Panc1 (cell line): ENCODE data around the gene KAZN. TPM values are rescaled to one million over a fixed set of nuclear protein-coding genes. Genes with fewer than 3 reads are reported as not detected.

Experiments
- ATAC-seq: fragments of 200-7000 bp; cut with Tn5 transposase; 2 replicates; pipeline ENCODE4 v1.9.1; 2020; ENCODE audit warnings: mild to moderate bottlenecking, moderate library complexity
- BruUV-seq: library from RNA; stranded (reverse); fragments of 400-500 nt; replicated peaks from 2 replicates; lab custom pipeline; 2021; lab: Mats Ljungman, UMichigan
- CTCF ChIA-PET: fragments of 300-600 bp; sonication (Branson Sonifier 250); formaldehyde crosslinking; loops from one replicate; lab custom pipeline; 2022; ENCODE audit warnings: antibody characterized with exemption; lab: Charles Lee
- POLR2A ChIA-PET: fragments of 300-600 bp; sonication (Branson Sonifier 250); formaldehyde crosslinking; loops from one replicate; lab custom pipeline; 2022; ENCODE audit warnings: antibody characterized with exemption; lab: Charles Lee
- DNase-seq: peaks from one replicate; pipeline ENCODE4 v3.0.0-alpha.2; 2010; ENCODE audit warnings: low read depth, low spot score
- H3K27ac ChIP-seq: 2 replicates; pipeline ENCODE4 v1.5.1; 2011; ENCODE audit warnings: mild to moderate bottlenecking, low read length, inconsistent platforms
- H3K27me3 ChIP-seq: fragments of 200-500 bp; sonication (Bioruptor generic); 2 replicates; pipeline ENCODE4 v1.6.0; 2014; ENCODE audit warnings: low read length, inconsistent platforms; ENCODE audit not compliant: control insufficient read depth, insufficient read depth
- H3K36me3 ChIP-seq: fragments of 200-500 bp; sonication (Bioruptor generic); 2 replicates; pipeline ENCODE4 v1.5.1; 2014; ENCODE audit warnings: inconsistent platforms, mild to moderate bottlenecking, low read length, moderate library complexity; ENCODE audit not compliant: control insufficient read depth, insufficient read depth
- H3K4me1 ChIP-seq: 2 replicates; pipeline ENCODE4 v1.5.1; 2011; ENCODE audit warnings: inconsistent platforms, mild to moderate bottlenecking, low read length, moderate library complexity; ENCODE audit not compliant: control insufficient read depth, insufficient read depth
- H3K4me3 ChIP-seq, 2 experiments: 2 replicates each; pipeline ENCODE4 v1.5.1; 2011 to 2012; ENCODE audit warnings: low read depth in 2 of 2, low read length in 2 of 2, mild to moderate bottlenecking in 2 of 2, inconsistent platforms in 1 of 2, moderate library complexity in 1 of 2
- H3K9me3 ChIP-seq: fragments of 200-500 bp; sonication (Bioruptor generic); 2 replicates; pipeline ENCODE4 v1.5.1; 2014; ENCODE audit warnings: low read depth, mild to moderate bottlenecking, inconsistent platforms, low read length, moderate library complexity; ENCODE audit not compliant: control insufficient read depth, insufficient read depth
- POLR2AphosphoS5 ChIP-seq: IDR thresholded peaks from 2 replicates; pipeline ENCODE4 v1.6.1; 2012; ENCODE audit warnings: mild to moderate bottlenecking, low read depth, low read length, moderate library complexity
- SIN3A ChIP-seq: IDR thresholded peaks from 2 replicates; pipeline ENCODE4 v1.6.1; 2012; ENCODE audit warnings: low read depth, mild to moderate bottlenecking, low read length, moderate library complexity, borderline replicate concordance; ENCODE audit not compliant: insufficient read depth
- TCF7L2 ChIP-seq: IDR thresholded peaks from 2 replicates; pipeline ENCODE4 v1.6.1; 2011; ENCODE audit warnings: mild to moderate bottlenecking, low read depth, low read length, inconsistent platforms
- in situ Hi-C: cut with HindIII; loops from 2 replicates; pipeline ENCODE4 v1.10.0; 2016; ENCODE audit warnings: low sequenced_read_pairs, low pct_unique_long_range_greater_than_20kb
- intact Hi-C: fragments of 100-400 bp; cut with micrococcal nuclease; formaldehyde crosslinking; loops from one replicate; pipeline ENCODE4 v1.10.0; 2022; ENCODE audit not compliant: unreplicated experiment
- total RNA-seq: library from RNA; stranded (reverse); gene quantifications from one replicate; pipeline ENCODE4 v1.2.1, GENCODE V29; 2021; ENCODE audit not compliant: unreplicated experiment
- TF ChIP-seq, protein P1 (sequence below): fragments of 450-650 bp; IDR thresholded peaks from 2 replicates; pipeline ENCODE4 v1.5.1; 2017; ENCODE audit warnings: mild to moderate bottlenecking
- TF ChIP-seq, protein P2 (sequence below), 2 experiments: IDR thresholded peaks; 2 replicates each; pipeline ENCODE4 v1.6.1; 2011 to 2012; ENCODE audit warnings: low read depth in 2 of 2, control low read depth in 1 of 2, low read length in 1 of 2, mild to moderate bottlenecking in 1 of 2, moderate library complexity in 1 of 2; ENCODE audit not compliant: insufficient read depth in 1 of 2

KAZN gene
- total RNA-seq, 1 experiment from 2014 or later: 6.6 TPM

DNA sequence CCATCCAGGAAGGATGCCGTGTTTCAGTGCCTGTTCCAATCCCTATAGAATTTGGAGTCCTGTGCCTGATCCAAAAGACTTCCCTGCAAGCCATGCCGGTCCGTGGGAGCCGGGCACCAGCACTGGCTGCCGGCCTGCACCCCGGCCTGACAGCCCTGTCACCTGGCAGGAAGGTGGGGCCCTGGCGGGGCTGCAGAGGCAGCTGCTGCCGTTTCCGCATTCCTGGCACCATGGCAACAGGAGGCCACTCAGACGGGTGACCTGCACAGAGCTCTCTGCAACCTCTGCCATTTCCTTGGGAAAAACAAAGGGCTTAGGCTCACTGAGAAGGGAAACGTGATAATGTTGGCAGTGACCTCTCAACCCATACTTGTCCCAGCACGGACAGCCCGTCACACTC, 491.9 kb downstream of the KAZN start:
- H3K4me1 ChIP-seq: no peaks in the 10 kb centered on the region
- ChIA-PET POLR2A (interaction anchor here (0.5 kb wide), 1 partner anchor 295 kb away, joined by 4 read pairs; no protein-coding TSS in a partner anchor), CTCF (interaction anchor here (0.6 kb wide), 1 partner anchor 121 kb away, joined by 4 read pairs; no protein-coding TSS in a partner anchor)
- H3K27ac ChIP-seq: no peak overlapping the region
- no peak overlapping the region for H3K4me3 ChIP-seq
- H3K27me3 ChIP-seq: no peaks in the 10 kb centered on the region; the same call in 1 of the 2 replicates
- in situ Hi-C loops (no loop called here), intact Hi-C loops (no loop called here)
- no peaks in the 10 kb centered on the region for H3K36me3 ChIP-seq
- DNase-seq (no peak), ATAC-seq (peak; percentile 36; the same call in 1 of the 2 replicates)
- no TSS peak for BruUV-seq
- H3K9me3 ChIP-seq: no peaks in the 10 kb centered on the region
- TF ChIP-seq SIN3A: no peak
- TF ChIP-seq TCF7L2: no peak
- TF ChIP-seq, protein P1, sequence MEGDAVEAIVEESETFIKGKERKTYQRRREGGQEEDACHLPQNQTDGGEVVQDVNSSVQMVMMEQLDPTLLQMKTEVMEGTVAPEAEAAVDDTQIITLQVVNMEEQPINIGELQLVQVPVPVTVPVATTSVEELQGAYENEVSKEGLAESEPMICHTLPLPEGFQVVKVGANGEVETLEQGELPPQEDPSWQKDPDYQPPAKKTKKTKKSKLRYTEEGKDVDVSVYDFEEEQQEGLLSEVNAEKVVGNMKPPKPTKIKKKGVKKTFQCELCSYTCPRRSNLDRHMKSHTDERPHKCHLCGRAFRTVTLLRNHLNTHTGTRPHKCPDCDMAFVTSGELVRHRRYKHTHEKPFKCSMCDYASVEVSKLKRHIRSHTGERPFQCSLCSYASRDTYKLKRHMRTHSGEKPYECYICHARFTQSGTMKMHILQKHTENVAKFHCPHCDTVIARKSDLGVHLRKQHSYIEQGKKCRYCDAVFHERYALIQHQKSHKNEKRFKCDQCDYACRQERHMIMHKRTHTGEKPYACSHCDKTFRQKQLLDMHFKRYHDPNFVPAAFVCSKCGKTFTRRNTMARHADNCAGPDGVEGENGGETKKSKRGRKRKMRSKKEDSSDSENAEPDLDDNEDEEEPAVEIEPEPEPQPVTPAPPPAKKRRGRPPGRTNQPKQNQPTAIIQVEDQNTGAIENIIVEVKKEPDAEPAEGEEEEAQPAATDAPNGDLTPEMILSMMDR: no peak
- TF ChIP-seq POLR2AphosphoS5: no peak
- TF ChIP-seq, protein P2, sequence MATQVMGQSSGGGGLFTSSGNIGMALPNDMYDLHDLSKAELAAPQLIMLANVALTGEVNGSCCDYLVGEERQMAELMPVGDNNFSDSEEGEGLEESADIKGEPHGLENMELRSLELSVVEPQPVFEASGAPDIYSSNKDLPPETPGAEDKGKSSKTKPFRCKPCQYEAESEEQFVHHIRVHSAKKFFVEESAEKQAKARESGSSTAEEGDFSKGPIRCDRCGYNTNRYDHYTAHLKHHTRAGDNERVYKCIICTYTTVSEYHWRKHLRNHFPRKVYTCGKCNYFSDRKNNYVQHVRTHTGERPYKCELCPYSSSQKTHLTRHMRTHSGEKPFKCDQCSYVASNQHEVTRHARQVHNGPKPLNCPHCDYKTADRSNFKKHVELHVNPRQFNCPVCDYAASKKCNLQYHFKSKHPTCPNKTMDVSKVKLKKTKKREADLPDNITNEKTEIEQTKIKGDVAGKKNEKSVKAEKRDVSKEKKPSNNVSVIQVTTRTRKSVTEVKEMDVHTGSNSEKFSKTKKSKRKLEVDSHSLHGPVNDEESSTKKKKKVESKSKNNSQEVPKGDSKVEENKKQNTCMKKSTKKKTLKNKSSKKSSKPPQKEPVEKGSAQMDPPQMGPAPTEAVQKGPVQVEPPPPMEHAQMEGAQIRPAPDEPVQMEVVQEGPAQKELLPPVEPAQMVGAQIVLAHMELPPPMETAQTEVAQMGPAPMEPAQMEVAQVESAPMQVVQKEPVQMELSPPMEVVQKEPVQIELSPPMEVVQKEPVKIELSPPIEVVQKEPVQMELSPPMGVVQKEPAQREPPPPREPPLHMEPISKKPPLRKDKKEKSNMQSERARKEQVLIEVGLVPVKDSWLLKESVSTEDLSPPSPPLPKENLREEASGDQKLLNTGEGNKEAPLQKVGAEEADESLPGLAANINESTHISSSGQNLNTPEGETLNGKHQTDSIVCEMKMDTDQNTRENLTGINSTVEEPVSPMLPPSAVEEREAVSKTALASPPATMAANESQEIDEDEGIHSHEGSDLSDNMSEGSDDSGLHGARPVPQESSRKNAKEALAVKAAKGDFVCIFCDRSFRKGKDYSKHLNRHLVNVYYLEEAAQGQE (IDR thresholded peaks at IDR 0.05; ENCODE audit: insufficient read depth in 1 of 2, low read depth in 2 of 2, low read length in 1 of 2): no peak

DNA sequence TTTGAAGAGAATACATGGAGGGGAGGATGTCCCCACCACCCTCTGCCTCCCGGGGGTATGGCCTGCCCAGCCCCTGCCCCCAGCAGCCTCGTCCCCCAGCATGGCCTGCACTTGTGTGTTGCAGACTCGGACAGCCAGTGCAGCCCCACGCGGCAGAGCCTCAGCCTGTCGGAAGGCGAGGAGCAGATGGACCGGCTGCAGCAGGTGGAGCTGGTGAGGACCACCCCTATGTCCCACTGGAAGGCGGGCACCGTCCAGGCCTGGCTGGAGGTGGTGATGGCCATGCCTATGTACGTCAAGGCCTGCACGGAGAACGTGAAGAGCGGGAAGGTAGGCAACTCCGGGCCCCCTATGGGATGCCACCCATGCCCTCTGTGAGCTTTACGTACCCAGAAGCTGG, 495.6 kb downstream of the KAZN start:
- POLR2A ChIA-PET: no interaction called here
- no peak for ATAC-seq
- TF ChIP-seq SIN3A (no peak), TCF7L2 (no peak), POLR2AphosphoS5 (no peak)
- TF ChIP-seq, protein P2 (IDR thresholded peaks at IDR 0.05; ENCODE audit: insufficient read depth in 1 of 2, low read depth in 2 of 2, low read length in 1 of 2): no peak
- TF ChIP-seq, protein P1: no peak

More for the DNA sequence above, 495.6 kb downstream of the KAZN start:
- BruUV-seq: no TSS peak
- H3K36me3 ChIP-seq: no peaks in the 10 kb centered on the region
- in situ Hi-C loops (no loop called here), intact Hi-C loops (no loop called here)
- DNase-seq: no peak
- no peaks in the 10 kb centered on the region for H3K9me3 ChIP-seq
- H3K4me3 ChIP-seq: no peak overlapping the region
- no peaks in the 10 kb centered on the region for H3K27me3 ChIP-seq
- CTCF ChIA-PET: interaction anchor here (0.7 kb wide), 1 partner anchor 389 kb away, joined by 3 read pairs; no protein-coding TSS in a partner anchor
- H3K27ac ChIP-seq: no peak overlapping the region
- no peaks in the 10 kb centered on the region for H3K4me1 ChIP-seq
